HG03565 (cell line): ENCODE measurements around the gene IGFBP7.
"Not testable (repeated sequence)": the region's sequence is repeated elsewhere in the genome, so short reads cannot be mapped to it uniquely, and the experiment has no call there.

ENCODE experiments used
- ATAC-seq: cut with Tn5 transposase; IDR thresholded peaks from one replicate; pipeline ENCODE4 v1.9.1; 2021; ENCODE audit warnings: mild to moderate bottlenecking, moderate library complexity; ENCODE audit not compliant: unreplicated experiment

IGFBP7 gene

DNA sequence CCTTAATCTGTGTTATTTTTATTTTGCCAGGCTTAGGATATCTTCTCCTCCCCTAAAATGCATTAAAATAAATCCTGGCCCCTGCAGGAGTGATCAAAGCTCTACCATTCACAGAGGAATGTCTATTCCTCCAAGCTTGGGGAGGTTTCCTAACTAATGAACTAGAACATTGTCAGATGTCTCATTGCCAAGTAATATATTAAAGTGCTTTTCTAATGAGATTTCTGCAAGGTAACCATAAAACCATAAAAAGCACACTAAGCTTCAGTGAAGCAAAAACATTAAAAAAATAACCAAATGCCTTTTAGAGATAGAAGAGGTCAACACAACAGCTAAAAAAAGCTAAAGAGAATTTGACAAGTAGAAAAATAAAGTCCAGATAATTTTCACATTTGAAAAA, 34.8 kb downstream of the IGFBP7 start:
- ATAC-seq = no peak

GRCh38 chr4:57074744-57075143, 35.4 kb downstream of the IGFBP7 start:
- no peak for ATAC-seq

- no peak for ATAC-seq
These were observed 36.6 kb downstream of the IGFBP7 start for GRCh38 chr4:57073559-57073958.

DNA sequence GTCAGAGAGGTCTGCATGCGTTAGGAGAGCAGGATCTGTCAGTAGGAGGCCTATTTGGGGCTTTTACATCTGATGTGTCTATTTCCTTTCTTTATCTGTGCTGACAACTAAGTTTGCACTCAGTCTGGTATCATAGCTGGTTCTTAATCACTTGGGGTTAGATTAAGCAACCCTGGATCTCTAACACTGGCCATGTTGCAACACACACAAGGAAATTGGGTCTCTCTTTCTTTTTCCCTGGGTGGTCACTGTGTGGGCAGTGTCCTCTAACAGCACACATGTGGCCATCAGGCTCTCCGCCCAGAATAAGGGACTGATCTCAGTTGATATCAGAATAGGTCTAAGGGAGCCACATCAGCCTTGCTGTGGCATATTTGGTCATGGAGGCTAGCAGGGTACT, 38.9 kb downstream of the IGFBP7 start:
- ATAC-seq = no peak

DNA sequence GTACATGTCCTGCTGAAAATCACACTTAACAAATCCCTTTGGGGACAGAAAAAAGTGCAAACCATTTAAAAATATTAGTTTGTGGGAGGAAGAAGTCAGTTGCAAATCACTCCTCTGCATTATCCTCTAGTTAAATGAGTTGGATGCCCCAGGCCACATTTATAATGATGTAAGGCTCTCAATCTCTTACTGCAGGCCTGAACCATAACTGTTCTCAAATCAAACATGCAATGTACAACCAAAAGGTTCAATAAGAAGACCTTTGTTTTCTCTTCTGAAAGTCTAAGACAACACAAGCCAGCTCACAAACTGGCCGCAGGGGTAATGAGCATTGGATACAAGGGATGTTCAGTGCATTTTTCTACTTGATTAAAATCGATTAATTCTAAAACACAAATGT, 39.7 kb downstream of the IGFBP7 start:
- no peak for ATAC-seq

GRCh38 chr4:57068237-57068981, 41.8 kb downstream of the IGFBP7 start:
- ATAC-seq = no peak

DNA sequence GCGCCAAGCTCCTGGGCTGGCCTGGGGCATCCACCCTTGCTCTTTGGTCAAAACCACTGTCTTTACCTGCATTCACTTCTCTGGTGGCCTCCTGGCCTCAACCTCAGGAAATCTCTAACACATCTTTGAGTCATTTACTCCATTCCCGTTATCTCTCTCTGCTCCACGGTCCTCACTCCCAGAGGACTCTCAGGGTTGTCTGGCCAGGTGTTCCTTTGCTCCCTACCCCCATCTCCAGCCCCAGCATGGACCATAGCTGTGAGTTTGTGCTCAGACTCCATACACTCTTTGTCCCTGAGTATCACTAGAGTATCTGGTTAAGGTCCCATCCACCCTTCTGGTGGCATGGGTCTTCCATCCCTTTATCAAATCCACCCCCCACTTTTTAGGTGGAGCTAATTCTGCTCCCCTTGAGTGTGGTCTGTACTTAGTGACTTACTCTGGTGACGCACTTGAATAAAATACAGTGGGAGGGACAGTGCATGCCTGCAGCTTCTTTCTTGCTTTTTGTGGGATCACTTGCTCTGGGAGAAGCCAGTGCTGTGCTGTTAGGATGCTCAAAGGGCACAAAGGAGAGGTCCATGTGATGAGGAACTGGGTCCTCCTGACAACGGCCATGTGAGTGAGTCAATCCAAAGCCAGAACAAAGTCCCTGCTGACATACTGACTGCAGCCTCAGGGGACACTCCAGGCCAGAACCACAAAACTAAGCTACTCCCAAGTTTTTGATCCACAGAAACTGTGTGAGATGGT, 44.3 kb downstream of the IGFBP7 start:
- ATAC-seq = no peak

GRCh38 chr4:57064811-57065711, 45.1 kb downstream of the IGFBP7 start:
- ATAC-seq = no peak

DNA sequence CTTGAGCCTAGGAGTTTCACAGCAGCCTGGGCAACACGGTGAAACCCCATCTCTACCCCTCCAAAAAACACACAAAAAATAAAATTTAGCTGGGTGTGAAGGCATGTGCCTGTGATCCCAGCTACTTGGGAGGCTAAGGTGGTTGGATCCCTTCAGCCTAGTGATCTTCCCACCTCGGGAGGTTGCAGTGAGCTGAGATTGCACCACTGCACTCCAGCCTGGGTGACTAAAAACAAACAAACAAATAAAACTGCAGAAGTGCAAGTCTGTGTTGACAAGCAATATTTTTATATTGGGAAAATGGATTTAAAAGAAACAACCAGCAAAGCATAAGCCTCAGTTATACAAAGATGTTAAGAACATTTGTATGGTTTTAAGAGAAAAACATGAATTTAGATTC, 46.1 kb downstream of the IGFBP7 start:
- no peak for ATAC-seq

DNA sequence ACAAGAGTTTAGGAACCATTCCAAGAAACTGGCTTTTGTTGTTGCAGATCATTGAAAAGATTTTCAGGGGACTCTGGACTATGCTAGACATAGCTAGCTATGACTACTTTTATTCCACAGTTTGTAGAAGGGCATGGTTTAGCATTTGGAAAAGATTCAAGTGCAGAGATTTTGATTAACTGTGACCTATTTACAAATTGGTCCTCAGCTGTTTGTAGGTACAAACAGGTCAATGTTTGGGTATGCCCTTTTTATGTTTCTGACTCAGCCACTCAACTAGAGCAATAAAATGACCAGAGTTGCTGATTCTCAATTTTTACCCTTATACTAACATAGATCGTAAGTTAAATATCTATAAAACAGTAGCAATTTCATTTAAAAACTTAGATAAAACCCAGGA, 46.7 kb downstream of the IGFBP7 start:
- ATAC-seq = no peak

- ATAC-seq = no peak
These were observed 48.8 kb downstream of the IGFBP7 start for GRCh38 chr4:57061395-57061794.

GRCh38 chr4:57060717-57061067, 49.5 kb downstream of the IGFBP7 start:
- not testable (repeated sequence) for ATAC-seq

DNA sequence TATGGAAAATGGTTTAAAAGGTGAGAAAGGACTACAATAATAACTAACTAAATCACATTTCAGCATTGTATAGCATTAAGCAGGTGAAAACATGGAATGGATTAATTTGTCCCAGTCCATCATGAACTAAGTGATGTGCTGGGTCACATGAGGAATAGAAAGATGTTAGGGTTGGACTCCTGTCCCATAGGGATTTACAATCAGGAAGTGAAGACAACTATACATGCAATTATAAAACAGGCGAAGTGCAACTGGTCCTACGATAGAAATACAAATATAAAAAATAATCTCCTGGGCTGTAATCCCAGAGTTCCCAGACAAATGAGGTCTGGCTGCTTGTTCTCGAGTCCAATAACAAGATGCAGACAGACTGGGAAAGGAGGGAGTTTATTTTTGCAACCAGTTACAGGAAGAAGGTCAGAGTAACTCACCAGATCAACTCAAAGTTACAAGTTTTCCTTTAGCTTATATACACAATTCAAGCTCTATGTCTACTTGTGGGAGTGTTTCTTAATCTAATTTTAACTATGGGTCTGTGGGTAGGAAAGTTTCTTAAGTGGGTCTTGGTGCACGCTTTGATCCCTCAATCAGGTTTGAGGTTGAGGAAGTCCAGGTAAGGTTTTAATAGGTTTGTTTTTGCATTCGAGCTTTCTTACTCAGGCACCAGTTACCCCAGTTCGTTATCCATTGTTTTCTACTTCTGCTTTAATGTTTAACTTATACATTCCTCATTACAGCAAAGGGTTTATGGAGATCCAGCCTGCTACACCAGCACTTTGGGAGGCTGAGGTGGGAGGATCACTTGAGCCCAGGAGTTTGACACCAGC, 50.1 kb downstream of the IGFBP7 start:
- ATAC-seq = no peak

DNA sequence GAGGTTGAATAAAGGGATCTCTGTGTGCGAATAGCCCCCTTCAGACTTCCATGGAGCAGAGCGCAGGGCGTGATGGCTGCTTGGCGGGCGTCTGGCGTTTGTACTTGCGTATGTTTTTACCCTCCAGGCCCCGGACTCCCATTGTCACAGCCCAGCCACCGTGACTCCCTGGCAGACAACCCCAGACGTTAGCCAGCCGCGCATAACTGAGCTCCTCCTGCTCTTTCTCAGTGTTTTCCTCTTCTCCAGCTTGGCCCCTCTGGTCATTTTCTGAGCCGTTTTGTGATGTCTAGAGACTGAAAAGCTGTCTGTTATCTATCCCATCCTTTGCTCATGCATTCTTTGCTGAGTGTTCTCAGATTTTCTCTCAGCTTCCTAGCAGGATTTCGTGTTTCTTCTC, 54.3 kb downstream of the IGFBP7 start:
- no peak for ATAC-seq

GRCh38 chr4:57053508-57053907, 56.7 kb downstream of the IGFBP7 start:
- no peak for ATAC-seq

GRCh38 chr4:57051524-57051923, 58.7 kb downstream of the IGFBP7 start:
- ATAC-seq = no peak

DNA sequence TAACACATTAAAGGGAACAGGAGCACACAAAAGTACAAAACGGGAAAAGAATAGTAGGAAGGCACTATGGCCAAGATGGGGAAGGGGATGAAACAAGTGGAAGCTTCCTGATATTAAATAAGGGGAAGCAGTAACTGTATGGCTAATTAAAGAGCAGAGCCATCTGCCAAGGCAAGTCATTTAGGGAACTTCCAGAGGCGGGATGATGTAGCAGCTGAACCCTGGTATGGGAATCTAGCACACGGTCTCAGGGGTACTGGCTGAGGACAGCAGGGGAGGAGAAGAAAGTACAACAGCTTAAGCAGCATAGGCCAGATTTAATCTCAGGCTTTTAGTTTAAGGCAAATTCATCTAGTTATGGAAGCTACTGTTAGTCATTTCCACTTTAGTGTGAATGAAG, 59.1 kb downstream of the IGFBP7 start:
- no peak for ATAC-seq

GRCh38 chr4:57048590-57049304, 61.4 kb downstream of the IGFBP7 start:
- ATAC-seq = no peak

DNA sequence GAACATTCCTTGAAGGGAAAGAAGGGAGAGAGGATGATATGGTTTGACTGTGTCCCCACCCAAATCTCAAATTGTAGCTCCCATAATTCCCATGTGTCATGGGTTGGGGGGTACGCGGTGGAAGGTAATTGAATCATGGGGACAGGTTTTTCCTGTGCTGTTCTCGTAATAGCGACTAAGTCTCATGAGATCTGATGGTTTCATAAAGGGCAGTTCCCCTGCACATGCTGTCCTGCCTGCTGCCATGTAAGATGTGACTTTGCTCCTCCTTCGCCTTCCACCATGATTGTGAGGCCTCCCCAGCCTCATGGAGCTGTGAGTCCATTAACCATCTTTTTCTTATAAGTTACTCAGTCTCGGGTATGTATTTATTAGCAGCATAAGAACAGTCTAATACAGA, 63.1 kb downstream of the IGFBP7 start:
- not testable (repeated sequence) for ATAC-seq

- no peak for ATAC-seq
These were observed 65.2 kb downstream of the IGFBP7 start for GRCh38 chr4:57044996-57045395.
